Keratinocyte (primary cell): Measurements from ENCODE around the gene MALT1.

Experiments
- CTCF ChIP-seq, 3 experiments: IDR thresholded peaks in 1 of 3; conservative IDR thresholded peaks in 1 of 3; optimal IDR thresholded peaks in 1 of 3; 2 replicates in 2 of 3; 3 replicates in 1 of 3; pipeline versions ENCODE3 to v1.5.1; 2011; ENCODE audit warnings: low read length in 3 of 3, mild to moderate bottlenecking in 3 of 3, moderate library complexity in 2 of 3, control low read depth in 1 of 3, inconsistent platforms in 1 of 3; ENCODE audit not compliant: insufficient read depth in 2 of 3; ENCODE audit errors: extremely low read depth in 1 of 3
- EZH2 ChIP-seq: IDR thresholded peaks from one replicate; pipeline ENCODE4 v1.6.1; 2012; ENCODE audit warnings: inconsistent platforms, mild to moderate bottlenecking, low read length, moderate library complexity

GRCh38 chr18:58635891-58636290 lies 35.4 kb upstream of the MALT1 start:
- TF ChIP-seq CTCF (optimal IDR thresholded peaks at IDR 0.05 in 1 of 3, IDR thresholded peaks at IDR 0.05 in 1 of 3, conservative IDR thresholded peaks at IDR 0.05 in 1 of 3; ENCODE audit: extremely low read depth in 1 of 3, insufficient read depth in 2 of 3, low read length in 3 of 3), result no peak
- TF ChIP-seq EZH2, result no peak
